ENCODE measurements around the gene SLC9A5.

SLC9A5 gene

GRCh38 chr16:67287960-67288359 lies 39.2 kb downstream of the SLC9A5 start:
- ChIA-PET POLR2A (interaction anchor here (0.6 to 1.4 kb wide), 2 partner anchors 9 to 37 kb away, joined by 3 to 4 read pairs; no protein-coding TSS in a partner anchor), CTCF (no interaction called here)
- no peak for DNase-seq (ENCODE audit: extremely low spot score)
- TF ChIP-seq CTBP1 (IDR thresholded peaks at IDR 0.05; ENCODE audit: borderline replicate concordance) (no peak), FOXM1 (IDR thresholded peaks at IDR 0.05; ENCODE audit: borderline replicate concordance) (no peak), LEF1 (IDR thresholded peaks at IDR 0.05; ENCODE audit: borderline replicate concordance) (no peak), ARNT (IDR thresholded peaks at IDR 0.05) (no peak), BHLHE40 (IDR thresholded peaks at IDR 0.05; ENCODE audit: borderline replicate concordance) (no peak), L3MBTL2 (conservative IDR thresholded peaks at IDR 0.05) (no peak), TARDBP (IDR thresholded peaks at IDR 0.05) (no peak), FOXK2 (IDR thresholded peaks at IDR 0.05) (no peak), SUZ12 (IDR thresholded peaks at IDR 0.05) (no peak), ZNF384 (IDR thresholded peaks at IDR 0.05) (no peak), HDGF (IDR thresholded peaks at IDR 0.05; ENCODE audit: borderline replicate concordance) (no peak), NFRKB (IDR thresholded peaks at IDR 0.05) (no peak)
- TF ChIP-seq, protein P1, sequence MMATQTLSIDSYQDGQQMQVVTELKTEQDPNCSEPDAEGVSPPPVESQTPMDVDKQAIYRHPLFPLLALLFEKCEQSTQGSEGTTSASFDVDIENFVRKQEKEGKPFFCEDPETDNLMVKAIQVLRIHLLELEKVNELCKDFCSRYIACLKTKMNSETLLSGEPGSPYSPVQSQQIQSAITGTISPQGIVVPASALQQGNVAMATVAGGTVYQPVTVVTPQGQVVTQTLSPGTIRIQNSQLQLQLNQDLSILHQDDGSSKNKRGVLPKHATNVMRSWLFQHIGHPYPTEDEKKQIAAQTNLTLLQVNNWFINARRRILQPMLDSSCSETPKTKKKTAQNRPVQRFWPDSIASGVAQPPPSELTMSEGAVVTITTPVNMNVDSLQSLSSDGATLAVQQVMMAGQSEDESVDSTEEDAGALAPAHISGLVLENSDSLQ (IDR thresholded peaks at IDR 0.05) = no peak

GRCh38 chr16:67291461-67291860 lies 42.7 kb downstream of the SLC9A5 start:
- DNase-seq (ENCODE audit: extremely low spot score) = no peak
- ChIA-PET POLR2A (no interaction called here), CTCF (no interaction called here)
- TF ChIP-seq HDGF (IDR thresholded peaks at IDR 0.05; ENCODE audit: borderline replicate concordance) (no peak), ZNF384 (IDR thresholded peaks at IDR 0.05) (no peak), FOXM1 (IDR thresholded peaks at IDR 0.05; ENCODE audit: borderline replicate concordance) (no peak)

DNA sequence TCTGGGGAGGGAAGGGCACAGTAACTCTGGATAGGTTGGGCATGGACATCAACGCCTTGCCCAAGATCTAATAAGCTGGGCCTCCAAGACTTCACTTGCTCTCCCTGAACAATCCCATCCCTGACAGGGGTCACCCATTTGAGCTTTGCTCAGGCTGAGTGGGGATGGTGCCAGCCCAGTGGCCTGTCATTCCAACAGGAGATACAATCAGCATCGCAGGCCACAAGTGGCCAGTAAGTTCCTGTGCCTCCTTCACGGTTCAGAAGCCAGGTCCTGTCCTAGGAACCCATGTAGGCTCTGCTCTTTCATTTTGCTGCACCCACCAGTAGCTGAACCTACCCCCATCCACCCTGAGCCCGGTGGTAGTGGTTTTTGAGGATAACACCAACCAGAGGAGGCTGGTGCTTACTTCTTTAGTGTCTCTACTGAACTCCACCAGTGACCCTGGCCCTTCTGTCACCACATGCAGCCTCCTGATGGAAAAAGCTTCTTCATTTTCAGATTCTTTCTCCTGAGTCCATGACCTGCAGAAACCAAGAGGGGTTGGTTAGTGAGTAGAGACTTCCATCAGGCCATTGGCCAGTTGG lies 45.5 kb downstream of the SLC9A5 start:
- ChIA-PET CTCF (no interaction called here), POLR2A (no interaction called here)
- no peak for DNase-seq (ENCODE audit: extremely low spot score)

GRCh38 chr16:67294938-67295361 lies 46.2 kb downstream of the SLC9A5 start:
- POLR2A ChIA-PET = no interaction called here
- CTCF ChIA-PET = interaction anchor here (0.6 kb wide), 1 partner anchor 341 kb away, joined by 3 read pairs; no protein-coding TSS in a partner anchor
- no peak for TF ChIP-seq ARNT (IDR thresholded peaks at IDR 0.05)
- no peak for TF ChIP-seq L3MBTL2 (conservative IDR thresholded peaks at IDR 0.05)
- TF ChIP-seq SUZ12 (IDR thresholded peaks at IDR 0.05) = no peak
- no peak for TF ChIP-seq LEF1 (IDR thresholded peaks at IDR 0.05; ENCODE audit: borderline replicate concordance)
- TF ChIP-seq BHLHE40 (IDR thresholded peaks at IDR 0.05; ENCODE audit: borderline replicate concordance) = no peak
- no peak for TF ChIP-seq FOXM1 (IDR thresholded peaks at IDR 0.05; ENCODE audit: borderline replicate concordance)
- TF ChIP-seq FOXK2 (IDR thresholded peaks at IDR 0.05) = no peak
- no peak for TF ChIP-seq ZNF384 (IDR thresholded peaks at IDR 0.05)
- no peak for TF ChIP-seq ELF4 (IDR thresholded peaks at IDR 0.05)
- TF ChIP-seq TARDBP (IDR thresholded peaks at IDR 0.05) = no peak
- no peak for TF ChIP-seq NFRKB (IDR thresholded peaks at IDR 0.05)
- no peak for TF ChIP-seq SP1 (IDR thresholded peaks at IDR 0.05)
- TF ChIP-seq, protein P1 (IDR thresholded peaks at IDR 0.05) = no peak
- no peak for TF ChIP-seq HDGF (IDR thresholded peaks at IDR 0.05; ENCODE audit: borderline replicate concordance)
- no peak for TF ChIP-seq CTBP1 (IDR thresholded peaks at IDR 0.05; ENCODE audit: borderline replicate concordance)
- TF ChIP-seq FOXA1 (IDR thresholded peaks at IDR 0.05) = no peak
- DNase-seq (ENCODE audit: extremely low spot score) = no peak

More for the DNA sequence above, 45.5 kb downstream of the SLC9A5 start:
- no peak for TF ChIP-seq NFRKB (IDR thresholded peaks at IDR 0.05)
- TF ChIP-seq SUZ12 (IDR thresholded peaks at IDR 0.05) = no peak
- TF ChIP-seq CTBP1 (IDR thresholded peaks at IDR 0.05; ENCODE audit: borderline replicate concordance) = no peak
- no peak for TF ChIP-seq ARNT (IDR thresholded peaks at IDR 0.05)
- no peak for TF ChIP-seq HDGF (IDR thresholded peaks at IDR 0.05; ENCODE audit: borderline replicate concordance)
- no peak for TF ChIP-seq FOXA1 (IDR thresholded peaks at IDR 0.05)
- TF ChIP-seq LEF1 (IDR thresholded peaks at IDR 0.05; ENCODE audit: borderline replicate concordance) = no peak
- TF ChIP-seq ZNF384 (IDR thresholded peaks at IDR 0.05) = no peak
- TF ChIP-seq ELF4 (IDR thresholded peaks at IDR 0.05) = no peak

DNA sequence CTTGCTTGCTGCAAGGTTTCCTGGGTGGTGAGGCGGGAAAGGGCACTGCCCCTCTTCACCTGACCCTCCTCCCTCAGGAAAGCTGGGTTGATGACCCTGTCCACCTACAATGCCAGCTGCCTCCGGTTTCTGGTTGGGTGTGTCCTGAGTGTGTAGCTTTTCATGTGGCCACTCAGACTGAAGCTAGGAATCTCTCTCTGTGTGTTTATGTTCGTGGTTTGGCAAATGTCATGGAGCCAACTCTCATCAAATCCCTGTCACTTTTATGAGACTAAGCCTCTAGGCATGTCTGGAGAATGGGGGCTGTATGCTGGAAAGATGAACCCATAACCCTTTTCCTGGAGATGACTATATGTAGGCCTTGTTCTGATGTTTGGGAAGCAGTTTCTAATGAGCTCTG lies 47.6 kb downstream of the SLC9A5 start:
- POLR2A ChIA-PET = interaction anchor here (1.2 to 1.4 kb wide), 2 partner anchors 9 to 11 kb away, joined by 3 to 4 read pairs; no protein-coding TSS in a partner anchor
- no peak for DNase-seq (ENCODE audit: extremely low spot score)
- CTCF ChIA-PET = interaction anchor here (1.0 kb wide), 1 partner anchor 28 kb away, joined by 4 read pairs; no protein-coding TSS in a partner anchor
- no peak for TF ChIP-seq L3MBTL2 (conservative IDR thresholded peaks at IDR 0.05)
- TF ChIP-seq SUZ12 (IDR thresholded peaks at IDR 0.05) = no peak
- TF ChIP-seq ZNF384 (IDR thresholded peaks at IDR 0.05) = no peak
- TF ChIP-seq HDGF (IDR thresholded peaks at IDR 0.05; ENCODE audit: borderline replicate concordance) = no peak
- no peak for TF ChIP-seq TARDBP (IDR thresholded peaks at IDR 0.05)
- no peak for TF ChIP-seq SP1 (IDR thresholded peaks at IDR 0.05)
- no peak for TF ChIP-seq ELF4 (IDR thresholded peaks at IDR 0.05)
- no peak for TF ChIP-seq LEF1 (IDR thresholded peaks at IDR 0.05; ENCODE audit: borderline replicate concordance)

- POLR2A ChIA-PET = no interaction called here
These were observed 49.5 kb downstream of the SLC9A5 start for GRCh38 chr16:67298277-67298676.

More at GRCh38 chr16:67298277-67298676, 49.5 kb downstream of the SLC9A5 start:
- DNase-seq (ENCODE audit: extremely low spot score) = no peak
- TF ChIP-seq FOXA1 (IDR thresholded peaks at IDR 0.05) (no peak), NFRKB (IDR thresholded peaks at IDR 0.05) (no peak), SP1 (IDR thresholded peaks at IDR 0.05) (no peak), BHLHE40 (IDR thresholded peaks at IDR 0.05; ENCODE audit: borderline replicate concordance) (no peak), TARDBP (IDR thresholded peaks at IDR 0.05) (no peak), HDGF (IDR thresholded peaks at IDR 0.05; ENCODE audit: borderline replicate concordance) (no peak), ZNF384 (IDR thresholded peaks at IDR 0.05) (no peak), SUZ12 (IDR thresholded peaks at IDR 0.05) (no peak), ELF4 (IDR thresholded peaks at IDR 0.05) (no peak), CTBP1 (IDR thresholded peaks at IDR 0.05; ENCODE audit: borderline replicate concordance) (no peak), L3MBTL2 (conservative IDR thresholded peaks at IDR 0.05) (no peak), LEF1 (IDR thresholded peaks at IDR 0.05; ENCODE audit: borderline replicate concordance) (no peak), FOXK2 (IDR thresholded peaks at IDR 0.05) (no peak), FOXM1 (IDR thresholded peaks at IDR 0.05; ENCODE audit: borderline replicate concordance) (no peak), ARNT (IDR thresholded peaks at IDR 0.05) (no peak)
- TF ChIP-seq, protein P1 (IDR thresholded peaks at IDR 0.05) = no peak
- CTCF ChIA-PET = no interaction called here

All from HEK293T (cell line).